ENCODE results near the gene TNNC1.

TNNC1 gene

GRCh38 chr3:52453496-52454249 lies at the start of gene TNNC1:
TNNC1 (minus strand) TSS chr3:52454041; CDS start chr3:52454015, 26 bp downstream.
- FAIRE-seq: no peak

GRCh38 chr3:52502808-52503350 lies 49.0 kb upstream of the TNNC1 start:
- no peak for FAIRE-seq

- FAIRE-seq: no peak
These were observed 48.2 kb upstream of the TNNC1 start for GRCh38 chr3:52502001-52502400.

- FAIRE-seq: no peak
These were observed 47.2 kb upstream of the TNNC1 start for GRCh38 chr3:52501046-52501445.

GRCh38 chr3:52498137-52499054 lies 44.6 kb upstream of the TNNC1 start:
- no peak for FAIRE-seq

- FAIRE-seq: no peak
These were observed 42.1 kb upstream of the TNNC1 start for GRCh38 chr3:52495777-52496602.

GRCh38 chr3:52494886-52495495 lies 41.1 kb upstream of the TNNC1 start, which contains the start of gene STAB1:
STAB1 (plus strand) TSS chr3:52495338; CDS start chr3:52495414, 76 bp downstream.
- no peak for FAIRE-seq

GRCh38 chr3:52494445-52494844 lies 40.6 kb upstream of the TNNC1 start:
- no peak for FAIRE-seq

- FAIRE-seq: no peak
These were observed 39.6 kb upstream of the TNNC1 start for GRCh38 chr3:52493232-52494017.

- FAIRE-seq: no peak
These were observed 38.2 kb upstream of the TNNC1 start for GRCh38 chr3:52492059-52492458.

- FAIRE-seq: no peak
These were observed 37.2 kb upstream of the TNNC1 start for GRCh38 chr3:52490939-52491526.

- FAIRE-seq: no peak
These were observed 36.4 kb upstream of the TNNC1 start for GRCh38 chr3:52490035-52490938.

GRCh38 chr3:52489453-52489852 lies 35.6 kb upstream of the TNNC1 start:
- FAIRE-seq: no peak

- FAIRE-seq: no peak
These were observed 34.9 kb upstream of the TNNC1 start for GRCh38 chr3:52488746-52489145.

GRCh38 chr3:52487788-52488691 lies 34.2 kb upstream of the TNNC1 start:
- no peak for FAIRE-seq

GRCh38 chr3:52487050-52487787 lies 33.4 kb upstream of the TNNC1 start:
- no peak for FAIRE-seq

GRCh38 chr3:52484680-52485461 lies 31.0 kb upstream of the TNNC1 start:
- no peak for FAIRE-seq
